GM18502 (cell line): ENCODE data around the gene NEDD4L.

Experiments used
- ATAC-seq: cut with Tn5 transposase; IDR thresholded peaks from one replicate; pipeline ENCODE4 v1.9.1; 2021; ENCODE audit warnings: mild to moderate bottlenecking; ENCODE audit not compliant: unreplicated experiment, poor library complexity

Gene NEDD4L

DNA sequence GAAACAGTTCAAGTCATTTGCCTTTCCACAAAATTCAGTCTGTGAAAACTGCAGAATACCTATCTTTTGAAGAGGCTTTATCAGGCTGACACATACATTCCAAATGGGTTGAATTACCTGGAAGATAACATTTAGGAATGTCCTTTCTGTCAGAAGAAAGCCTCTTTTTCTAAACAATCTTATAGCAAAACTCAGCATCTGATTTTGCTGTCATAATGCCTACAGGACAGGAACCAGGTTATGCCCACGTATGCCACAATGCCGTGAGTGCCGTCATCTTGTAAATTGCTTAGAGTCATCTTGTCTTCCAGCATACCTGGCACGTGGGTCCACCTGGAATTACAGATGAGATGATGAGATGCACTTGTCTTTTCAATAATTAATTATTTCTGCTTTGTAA, 309.6 kb downstream of the NEDD4L start:
- ATAC-seq: no peak

DNA sequence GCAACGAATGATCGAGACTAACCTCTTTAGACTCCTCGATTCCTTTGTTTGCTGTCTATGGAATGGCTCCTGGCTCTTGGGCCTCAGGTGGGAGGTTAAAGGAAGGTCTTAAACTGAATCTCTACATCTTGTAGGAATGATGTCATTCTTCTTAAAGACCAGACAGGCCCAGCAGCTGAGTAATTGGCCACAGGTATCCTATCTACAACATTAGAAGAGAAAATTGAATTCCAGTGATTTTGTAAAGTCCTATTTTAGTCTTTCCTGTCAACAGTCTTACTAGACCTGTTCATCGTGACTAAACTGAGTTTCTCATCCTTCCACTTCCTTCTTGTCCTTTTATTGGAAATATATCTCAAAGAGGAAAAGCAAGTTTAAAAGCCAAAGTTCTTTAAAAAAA, 310.0 kb downstream of the NEDD4L start:
- no peak for ATAC-seq

DNA sequence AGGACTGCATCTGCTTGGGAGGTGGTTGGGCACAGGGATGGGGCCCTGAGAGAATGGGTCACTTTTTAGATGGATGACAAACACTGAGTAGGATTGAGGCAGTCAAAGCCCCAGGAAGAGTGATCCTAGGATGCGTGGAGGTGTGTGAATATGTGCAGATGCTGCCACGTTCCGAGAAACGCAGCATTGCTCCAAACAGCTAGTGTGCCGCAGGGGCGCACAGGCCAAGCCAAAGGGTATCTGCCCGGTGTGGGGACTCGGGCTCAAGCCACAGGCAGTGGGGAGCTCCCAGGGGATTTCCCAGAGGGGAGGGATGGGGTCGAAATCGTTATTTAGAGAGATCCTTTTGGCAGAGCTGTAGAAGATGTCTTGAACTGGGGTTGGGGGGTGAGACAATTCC, 310.8 kb downstream of the NEDD4L start:
- no peak for ATAC-seq

DNA sequence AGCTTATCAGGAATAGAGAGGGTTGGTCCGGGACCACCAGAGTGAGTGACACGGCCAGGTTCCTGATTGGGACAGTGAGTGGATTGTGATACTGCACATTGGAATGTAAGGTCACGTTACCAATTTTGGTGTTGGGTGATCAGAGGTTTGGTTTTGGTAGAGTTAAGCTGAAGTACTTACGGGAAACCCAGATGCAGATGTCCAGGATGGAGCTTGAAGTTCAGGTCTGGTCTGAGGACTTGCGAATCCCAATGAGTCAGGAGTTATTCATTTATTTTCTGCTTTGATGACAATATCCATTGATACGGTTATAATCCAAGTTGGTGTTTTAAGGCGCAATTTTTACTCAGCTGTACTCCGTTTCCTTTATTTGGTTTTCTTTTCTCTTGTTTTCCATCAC, 311.2 kb downstream of the NEDD4L start:
- no peak for ATAC-seq

DNA sequence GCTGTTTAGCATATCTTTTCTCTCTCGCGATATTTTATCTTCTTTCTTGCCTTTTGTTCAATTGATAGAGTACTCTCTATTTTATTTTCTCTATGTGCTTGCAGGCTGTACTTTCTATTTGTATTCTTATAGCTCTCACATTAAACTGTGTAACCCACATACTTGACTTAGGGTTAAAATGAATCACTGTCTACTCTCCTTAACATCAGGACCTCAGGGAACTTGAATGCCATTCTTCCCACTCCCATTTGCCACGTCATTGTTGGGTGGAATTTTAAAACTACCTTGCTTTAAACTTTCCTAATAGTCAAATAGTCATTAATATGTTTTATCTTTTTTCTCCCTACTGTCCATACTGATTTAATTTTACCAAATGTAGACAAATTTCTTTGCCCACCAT, 315.2 kb downstream of the NEDD4L start:
- ATAC-seq: no peak

DNA sequence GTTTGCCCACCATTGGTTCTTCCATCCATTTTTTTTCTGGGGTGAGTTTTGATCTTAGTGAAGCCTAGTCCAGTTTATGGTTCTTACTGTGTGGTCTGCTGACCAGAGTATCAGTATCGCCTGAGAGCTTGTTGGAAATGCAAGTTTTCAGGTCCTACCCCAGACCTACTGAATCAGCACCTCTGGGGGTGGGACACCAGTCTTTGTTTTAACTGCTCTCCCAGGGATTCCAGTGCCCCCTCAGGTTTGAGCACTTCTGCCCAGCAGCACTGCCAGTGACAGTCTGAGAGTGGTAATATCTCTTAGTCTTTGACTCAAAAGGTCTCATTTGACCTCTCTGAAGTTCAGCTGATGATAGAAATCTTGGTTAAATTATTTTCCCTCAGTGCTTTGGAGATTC, 315.6 kb downstream of the NEDD4L start:
- ATAC-seq: no peak

DNA sequence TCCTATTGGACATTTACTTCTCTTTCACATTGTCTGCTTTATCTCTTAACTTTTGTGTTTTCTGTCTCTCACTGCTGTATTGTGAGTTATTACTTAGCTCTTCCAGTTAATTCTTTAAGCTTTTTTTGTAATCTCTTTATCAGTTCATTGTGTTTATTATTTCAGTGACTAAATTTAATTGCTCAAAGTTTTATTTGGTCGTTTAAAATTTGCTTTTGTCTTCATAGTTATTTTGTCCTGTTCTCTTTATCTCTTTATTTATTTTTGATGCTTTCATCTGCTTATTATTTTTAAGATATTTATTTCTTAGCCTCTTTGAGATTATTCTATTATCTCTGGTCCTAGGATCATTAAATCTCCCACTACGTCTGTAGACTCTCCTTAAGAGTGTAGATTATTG, 316.3 kb downstream of the NEDD4L start:
- no peak for ATAC-seq

DNA sequence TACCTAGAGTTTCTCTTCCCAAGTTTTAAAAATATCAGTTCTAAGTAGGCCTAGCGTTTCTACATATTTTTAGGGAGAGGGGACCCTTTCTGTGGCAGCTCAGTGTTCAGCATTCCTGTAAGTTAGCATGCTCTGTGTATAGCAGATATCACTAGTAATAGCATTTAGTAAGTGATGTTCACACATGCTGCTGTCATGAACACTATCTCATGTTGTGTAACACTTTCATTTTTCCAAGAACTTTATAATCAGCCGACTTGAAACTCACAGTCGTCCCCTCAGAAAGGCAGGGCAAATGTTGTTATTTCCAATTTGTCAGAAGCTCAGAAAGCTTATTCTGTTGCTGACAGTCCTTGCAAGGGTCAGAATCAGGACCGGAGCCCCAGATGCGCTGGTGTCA, 317.2 kb downstream of the NEDD4L start:
- no peak for ATAC-seq

DNA sequence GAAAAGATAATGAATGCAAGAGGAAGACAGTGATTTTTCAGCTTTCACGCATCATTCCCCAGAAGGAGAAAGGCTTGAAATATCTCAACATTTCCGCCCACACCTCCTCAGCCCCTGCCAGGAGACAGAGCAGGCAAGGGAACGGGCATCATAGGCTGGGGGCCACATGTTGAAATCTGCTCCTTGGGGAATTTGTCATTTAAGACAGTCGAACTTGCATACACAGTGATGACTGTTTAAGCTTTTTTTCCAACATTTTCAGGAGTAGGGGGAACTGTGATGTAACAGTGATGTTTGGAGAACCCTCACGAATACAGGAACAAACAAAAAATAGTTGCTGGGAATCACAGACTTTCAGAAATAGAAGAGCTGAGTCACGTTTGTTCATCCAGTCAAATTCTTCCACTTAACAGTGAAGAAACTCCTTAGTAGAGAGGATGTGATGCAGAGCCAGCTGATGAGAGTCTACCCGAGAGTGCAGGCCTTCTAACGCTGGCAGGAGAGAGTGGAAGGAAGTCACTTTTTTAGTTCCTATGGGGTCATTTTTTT, 318.1 kb downstream of the NEDD4L start:
- no peak for ATAC-seq

DNA sequence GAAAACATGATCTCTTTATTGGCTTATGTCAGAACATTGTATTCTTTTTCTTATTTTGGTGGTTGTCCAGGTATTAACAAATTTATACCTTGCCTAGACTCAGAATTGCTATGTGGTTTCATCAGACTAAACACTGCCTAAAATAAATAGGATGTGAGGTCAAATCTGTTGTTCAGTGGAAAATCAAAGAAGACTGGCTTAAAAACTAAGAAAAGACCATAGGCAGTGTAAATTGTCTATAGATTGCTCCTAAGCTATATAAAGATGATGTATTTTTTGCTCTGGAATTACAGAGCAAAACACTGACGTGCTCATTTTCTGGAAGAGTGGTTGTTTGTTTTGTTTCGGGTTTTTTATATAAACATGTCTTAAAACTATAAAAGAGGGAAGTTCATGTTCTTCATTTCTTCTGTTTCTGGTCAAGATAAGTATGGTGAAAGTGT, 318.8 kb downstream of the NEDD4L start:
- ATAC-seq: no peak

DNA sequence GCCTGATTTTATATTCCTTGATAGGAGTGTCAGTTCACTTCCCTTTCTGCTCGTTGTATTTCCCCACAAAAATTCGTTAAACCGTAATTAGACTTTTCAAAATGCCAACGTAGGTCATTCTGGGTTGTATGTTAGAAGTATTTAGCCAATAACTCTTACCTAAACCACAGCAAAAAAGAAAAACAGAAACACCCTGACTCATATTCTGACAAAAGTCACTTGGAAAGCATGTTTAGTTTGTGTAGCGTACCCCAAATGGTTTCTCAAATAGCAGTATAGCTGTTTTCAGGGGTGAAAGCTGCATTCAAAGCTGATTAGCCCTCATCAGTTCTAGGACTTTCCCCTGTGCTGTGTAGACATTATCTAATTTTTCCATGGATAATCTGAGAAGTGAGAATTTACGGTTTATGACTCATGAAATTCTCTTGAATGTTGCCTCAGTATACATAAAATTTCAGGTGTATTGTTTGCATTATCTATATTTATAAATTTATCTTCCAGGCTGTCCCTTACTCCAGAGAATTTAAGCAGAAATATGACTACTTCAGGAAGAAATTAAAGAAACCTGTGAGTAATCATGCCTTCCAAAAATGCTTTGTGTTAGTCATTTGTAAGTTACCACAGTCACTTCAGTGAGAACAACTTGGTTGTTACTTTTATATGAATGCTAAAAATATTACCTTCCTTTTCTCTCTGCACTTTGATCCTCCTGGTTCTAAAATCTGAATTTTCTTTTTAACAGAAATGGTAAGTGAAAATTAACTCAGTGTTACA, 319.9 kb downstream of the NEDD4L start:
- no peak for ATAC-seq

DNA sequence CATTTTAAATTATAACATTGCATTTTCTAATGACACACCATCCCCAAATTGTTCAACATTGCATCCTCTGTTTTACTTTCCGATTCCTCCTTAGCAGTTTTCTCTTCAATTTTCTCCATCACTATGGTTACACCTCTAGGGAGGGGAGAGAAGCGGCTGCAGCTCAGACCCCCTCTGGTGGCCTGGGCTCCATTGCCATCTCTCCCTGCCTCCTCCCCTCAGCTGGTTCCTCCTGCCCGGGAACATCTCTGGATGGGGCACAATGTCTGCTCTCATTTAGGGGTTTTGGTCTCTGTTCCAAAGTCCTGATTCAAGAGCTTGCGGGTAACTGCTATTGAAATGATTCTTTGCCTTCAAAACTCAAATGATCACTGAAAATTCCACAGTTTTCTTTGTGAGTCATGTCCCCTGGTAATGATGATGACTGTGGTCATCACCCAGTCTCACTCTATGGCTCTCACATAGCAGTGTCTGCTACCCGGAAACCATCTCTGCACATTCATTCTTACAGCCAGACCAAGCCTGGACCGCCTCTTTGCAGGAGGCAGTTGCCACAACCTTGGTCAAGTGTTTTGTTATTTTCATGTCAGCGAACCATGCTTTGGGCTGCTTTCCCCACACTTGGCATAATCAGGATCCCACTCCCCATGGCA, 321.0 kb downstream of the NEDD4L start:
- ATAC-seq: no peak

DNA sequence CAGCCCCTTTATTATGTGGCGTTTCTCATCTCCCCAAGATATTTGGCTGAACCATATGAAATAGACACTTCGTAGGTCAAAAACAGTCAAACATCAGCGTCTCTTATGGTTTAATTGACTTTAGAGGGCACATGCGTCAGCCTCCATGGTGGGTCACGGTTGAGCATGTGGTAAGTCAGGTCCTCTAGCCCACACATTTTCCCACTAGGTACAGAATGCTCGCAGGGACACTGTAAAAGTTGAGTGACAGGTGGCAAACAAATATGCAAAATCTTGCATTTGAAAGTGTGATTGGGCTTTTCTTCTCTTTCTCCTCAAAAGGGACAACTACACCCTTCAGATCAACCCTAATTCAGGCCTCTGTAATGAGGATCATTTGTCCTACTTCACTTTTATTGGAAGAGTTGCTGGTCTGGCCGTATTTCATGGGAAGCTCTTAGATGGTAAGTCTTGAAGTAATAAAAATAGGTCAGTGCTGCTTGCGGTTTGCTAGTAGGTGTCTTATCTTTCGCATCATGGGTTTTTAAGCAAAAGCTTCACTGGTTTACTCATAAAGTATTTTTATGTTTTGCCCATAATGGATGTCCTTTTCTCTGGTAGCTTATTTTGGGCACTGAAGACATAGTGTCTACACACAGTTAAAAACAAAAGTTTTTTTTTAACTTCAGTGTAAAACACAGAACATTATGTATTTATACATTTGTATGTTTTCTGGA, 323.6 kb downstream of the NEDD4L start:
- ATAC-seq: no peak

DNA sequence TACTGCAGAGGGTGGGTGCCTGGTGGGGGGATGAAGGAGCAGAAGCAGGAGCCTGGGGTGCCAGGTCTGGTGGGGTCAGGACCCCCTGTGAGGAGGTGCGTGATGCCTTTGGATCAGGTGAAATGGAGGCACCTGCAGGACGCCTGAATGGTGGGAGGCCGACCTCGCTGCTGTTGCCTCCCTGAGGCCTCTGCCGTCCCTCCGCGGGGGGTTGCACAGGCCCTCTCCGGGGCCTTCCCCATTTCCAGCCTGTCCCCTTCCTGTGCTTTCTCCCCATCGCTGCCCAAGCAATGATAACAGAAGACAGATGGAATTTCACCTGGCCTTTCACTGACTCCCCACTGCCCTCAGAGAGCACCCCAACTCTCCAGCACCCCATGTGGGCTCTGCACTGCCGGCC, 325.6 kb downstream of the NEDD4L start:
- no peak for ATAC-seq

DNA sequence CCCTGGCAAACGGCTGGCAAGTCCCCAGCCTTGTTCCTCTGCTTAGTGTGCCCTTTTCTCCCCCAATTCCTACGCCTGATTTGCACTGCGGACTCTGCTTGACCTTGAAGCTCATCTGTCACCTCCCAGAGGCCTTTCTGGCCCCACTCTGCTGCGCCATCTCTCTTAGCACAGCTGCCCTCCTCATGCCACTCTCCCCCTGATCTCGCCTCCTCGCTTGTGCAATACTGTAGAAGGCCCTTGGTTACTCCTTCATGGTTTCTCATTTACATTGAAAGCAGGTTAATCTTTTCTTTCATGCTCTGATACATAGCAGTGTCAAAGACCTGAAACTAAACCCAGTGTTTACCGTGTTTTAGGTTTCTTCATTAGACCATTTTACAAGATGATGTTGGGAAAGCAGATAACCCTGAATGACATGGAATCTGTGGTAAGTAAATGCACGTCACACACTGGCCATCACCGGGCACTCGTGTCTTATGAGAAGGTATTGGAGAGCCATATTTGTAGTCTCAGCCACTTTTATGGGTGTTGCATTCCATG, 326.1 kb downstream of the NEDD4L start:
- no peak for ATAC-seq

DNA sequence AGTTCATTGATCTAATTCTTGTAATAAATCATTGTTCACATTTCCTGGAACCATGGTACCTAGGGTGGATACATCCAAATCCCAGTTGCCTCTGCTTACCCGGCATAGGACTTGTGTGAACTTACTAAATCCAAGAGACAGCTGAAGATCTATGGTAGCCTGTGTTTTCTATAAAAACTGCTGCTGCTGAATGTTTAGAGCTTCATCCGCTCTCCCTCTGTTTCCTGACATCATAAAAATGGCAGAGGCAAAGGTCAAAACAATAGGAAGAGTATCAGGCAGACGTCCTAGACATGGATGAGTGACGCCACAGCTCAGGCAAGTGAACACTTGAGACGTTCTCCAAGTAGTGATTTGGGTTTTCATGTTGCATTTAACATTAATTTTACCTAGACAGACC, 326.6 kb downstream of the NEDD4L start:
- no peak for ATAC-seq

DNA sequence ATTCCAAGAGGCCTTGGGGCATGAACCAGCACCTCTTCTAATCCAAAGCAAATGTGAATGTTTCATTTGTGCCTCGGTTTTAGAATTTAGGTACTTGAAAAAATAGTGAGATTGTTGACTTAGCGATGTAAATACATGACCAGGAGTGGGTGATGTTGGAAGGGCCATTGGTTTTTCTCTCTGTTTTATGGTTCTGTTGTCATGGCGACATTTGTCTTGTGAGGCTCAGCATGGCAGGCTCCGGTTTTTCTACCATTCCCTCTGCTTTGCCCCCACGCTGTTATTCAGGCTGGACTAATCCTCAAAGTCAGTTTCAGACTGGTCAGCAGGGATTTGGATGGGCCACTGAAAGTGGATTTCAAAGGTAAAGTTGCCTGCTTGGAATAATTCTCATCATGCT, 329.5 kb downstream of the NEDD4L start:
- ATAC-seq: no peak

DNA sequence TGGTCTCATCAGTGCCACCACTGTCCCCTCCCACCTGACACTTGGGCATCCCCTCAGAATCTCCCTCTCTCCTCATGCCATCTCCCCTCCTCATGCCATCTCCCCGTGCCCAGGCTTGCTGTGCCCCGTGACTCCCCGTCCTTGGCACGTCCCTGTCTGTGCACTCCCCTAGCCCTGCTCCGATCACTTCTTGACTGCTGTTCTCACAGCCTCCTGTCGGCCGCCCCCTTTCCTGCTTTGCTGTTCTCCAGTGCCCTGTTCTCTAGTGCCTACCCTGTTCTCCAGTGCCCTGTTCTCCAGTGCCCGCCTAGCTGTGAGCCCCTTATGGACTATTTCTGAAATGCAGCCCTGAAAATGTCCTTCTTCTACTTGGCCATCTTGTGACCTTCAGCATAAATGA, 331.0 kb downstream of the NEDD4L start:
- no peak for ATAC-seq

DNA sequence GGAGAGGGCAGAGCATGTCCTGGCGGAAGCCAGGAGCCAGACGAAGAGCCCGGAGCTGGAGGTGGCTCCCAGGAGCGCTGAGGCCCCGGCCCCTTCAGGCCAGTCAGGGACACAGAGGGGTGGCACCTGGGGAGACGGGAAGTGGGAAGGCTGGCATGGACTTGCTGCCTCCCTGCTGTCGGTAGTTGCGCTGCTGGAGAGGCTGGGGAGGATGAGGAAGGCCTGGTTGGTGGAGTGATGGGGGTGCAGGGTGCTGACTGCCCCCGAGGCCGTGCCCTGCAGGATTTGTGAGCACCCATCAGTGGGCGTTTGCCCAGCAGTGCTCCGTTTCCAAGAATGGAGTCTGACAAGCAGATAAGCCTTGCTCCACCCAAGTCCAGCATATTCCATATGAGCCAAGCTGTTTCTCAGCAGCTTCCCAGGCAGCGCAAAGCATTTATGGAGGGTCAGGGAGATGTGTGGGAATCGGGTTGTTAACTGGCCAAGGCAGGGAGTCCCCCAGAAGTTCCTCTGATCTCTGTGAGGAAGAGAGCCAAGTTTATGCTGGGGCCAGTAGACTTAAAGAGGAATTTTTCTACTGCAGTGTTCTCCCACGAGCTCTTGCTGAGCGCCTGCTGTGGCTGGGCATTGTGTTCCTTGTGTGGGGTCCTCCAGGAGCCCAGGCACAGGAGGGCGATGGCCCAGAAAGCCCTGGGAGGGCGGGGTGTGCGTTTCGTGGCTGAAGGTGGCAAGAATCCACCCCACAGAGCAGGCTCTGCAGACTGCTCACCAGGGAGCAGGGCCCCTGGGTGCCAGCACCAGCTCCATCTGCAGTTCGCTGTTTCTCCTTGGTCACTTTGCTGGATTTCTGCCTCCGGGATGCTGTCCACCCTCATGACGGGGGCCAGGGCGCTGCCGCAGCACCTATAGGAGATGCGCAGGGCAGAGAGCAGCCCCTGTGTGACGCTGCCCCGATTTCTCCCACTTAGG, 334.7 kb downstream of the NEDD4L start:
- ATAC-seq: no peak

DNA sequence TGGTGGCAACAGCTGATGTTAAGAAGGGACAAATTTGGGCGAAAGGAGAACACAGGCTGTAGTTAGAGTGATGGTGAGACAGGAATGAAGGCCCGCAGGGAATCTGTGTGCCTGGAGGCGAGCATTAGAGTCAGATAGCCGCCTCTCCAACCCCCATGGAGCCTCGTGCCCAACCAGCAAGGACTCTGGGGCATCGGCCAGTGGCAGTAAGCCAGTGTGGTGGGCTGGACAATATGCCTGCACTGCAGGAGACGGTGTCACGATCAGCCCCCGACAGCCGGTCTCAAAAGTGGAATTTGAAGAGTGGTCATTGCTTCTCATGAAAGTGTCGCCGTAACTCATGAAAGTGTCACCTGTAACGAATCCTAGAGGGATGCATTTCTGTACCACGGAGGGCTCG, 335.4 kb downstream of the NEDD4L start:
- ATAC-seq: no peak
